Hematopoietic multipotent progenitor cell treated with erythropoietin and hydrocortisone succinate and interleukin-3 and kit ligand, for 4 days (in vitro differentiated cells): ENCODE results near the gene ADCYAP1R1.

Experiments
- DNase-seq: peaks from one replicate; pipeline ENCODE4 v3.0.0-alpha.2; 2015

Gene ADCYAP1R1

DNA sequence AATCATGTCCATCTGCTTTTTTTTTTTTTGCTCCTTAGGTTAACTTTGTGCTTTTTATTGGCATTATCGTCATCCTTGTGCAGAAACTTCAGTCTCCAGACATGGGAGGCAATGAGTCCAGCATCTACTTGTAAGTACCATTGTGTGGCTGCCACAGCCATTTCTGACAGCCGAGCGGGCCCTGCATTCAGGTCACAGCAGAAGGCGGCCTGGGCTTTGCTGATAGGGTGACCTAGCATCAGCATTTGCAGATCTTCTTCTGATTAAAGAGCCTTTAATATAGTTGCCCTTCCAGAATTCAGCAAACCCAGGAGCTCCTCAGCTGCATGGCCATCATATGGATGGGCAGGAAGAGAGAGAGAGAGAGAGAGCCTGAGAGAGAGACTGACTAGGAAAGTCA lies 40.5 kb downstream of the ADCYAP1R1 start:
- no peak for DNase-seq

DNA sequence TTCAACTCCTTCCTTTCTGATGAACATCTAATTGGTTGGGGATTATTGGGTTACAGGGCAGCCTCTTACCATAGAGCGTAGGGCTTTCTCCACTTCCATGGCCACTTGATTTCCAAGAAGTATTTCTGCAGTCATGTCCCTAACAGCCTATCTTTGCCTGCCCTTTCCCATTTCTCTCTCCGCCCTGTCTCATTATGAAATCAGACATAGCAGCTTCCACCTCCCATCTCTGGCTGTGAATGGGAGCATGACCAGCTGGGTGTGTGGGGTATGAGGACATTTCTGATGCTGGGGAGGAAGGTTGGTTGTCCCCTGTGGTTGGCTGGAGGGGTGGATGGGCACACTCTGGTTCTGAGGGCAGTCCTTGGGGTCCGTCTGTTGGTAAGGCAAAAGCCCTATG lies 41.2 kb downstream of the ADCYAP1R1 start:
- DNase-seq: no peak

DNA sequence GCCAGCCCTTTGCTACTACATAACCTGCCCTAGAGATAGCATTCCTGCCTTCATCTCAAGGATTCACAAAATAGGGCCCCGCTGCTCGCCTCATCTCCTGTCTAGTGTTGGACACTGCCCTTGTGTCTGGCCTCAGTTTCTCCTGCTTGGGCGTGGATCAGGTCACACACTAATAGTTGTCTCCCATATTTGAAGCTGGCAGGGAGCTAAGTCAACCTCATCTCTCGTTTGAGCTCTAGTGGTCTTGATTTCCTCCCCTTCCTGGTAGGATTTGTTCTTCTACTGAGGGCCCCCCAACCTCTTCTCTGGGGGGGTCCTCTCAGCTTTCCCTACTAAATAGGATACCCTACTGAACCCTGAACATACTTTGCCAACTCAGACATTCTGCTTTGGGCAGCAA lies 42.2 kb downstream of the ADCYAP1R1 start:
- no peak for DNase-seq

DNA sequence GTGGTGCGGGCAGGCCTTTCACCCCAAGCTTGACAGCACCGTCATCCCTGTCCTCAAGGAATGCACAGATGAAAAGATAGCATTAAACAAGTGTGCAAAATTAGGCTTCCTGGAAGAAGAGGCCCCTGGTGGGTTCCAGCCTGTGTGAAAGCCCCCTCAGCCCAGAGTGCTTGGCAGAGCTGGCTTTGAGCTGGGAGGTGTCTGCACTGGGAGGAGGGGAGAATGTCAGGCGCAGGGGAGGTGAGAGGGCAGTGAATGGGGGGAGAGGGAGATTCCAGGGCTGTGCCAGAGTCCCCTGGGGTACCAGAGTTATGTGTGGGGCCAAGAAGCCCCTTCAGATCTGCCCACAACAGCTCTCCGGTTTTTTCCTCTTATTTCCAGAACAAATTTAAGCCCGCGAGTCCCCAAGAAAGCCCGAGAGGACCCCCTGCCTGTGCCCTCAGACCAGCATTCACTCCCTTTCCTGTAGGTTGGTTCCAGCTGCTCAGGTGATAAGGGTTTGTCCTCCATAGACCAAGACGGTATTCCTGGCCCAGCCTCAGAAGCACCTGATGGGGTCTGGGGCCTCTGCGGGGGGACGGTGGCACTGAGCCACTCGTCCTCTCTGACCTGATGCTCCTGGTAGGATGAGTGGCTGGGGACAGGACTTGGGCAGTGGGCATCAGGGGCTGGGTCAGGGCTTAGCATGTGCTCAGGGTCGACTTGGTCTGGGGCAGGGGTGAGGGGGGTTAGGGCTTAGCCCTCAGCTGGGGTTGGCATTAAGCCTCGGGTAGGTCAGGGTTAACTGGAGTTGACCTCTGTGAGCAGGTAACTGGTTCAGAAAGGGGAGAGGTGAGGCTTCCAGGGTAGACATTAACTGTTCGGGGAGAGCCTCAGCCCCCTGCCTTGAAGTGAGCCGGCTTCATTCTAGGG lies 43.4 kb downstream of the ADCYAP1R1 start:
- no peak for DNase-seq

DNA sequence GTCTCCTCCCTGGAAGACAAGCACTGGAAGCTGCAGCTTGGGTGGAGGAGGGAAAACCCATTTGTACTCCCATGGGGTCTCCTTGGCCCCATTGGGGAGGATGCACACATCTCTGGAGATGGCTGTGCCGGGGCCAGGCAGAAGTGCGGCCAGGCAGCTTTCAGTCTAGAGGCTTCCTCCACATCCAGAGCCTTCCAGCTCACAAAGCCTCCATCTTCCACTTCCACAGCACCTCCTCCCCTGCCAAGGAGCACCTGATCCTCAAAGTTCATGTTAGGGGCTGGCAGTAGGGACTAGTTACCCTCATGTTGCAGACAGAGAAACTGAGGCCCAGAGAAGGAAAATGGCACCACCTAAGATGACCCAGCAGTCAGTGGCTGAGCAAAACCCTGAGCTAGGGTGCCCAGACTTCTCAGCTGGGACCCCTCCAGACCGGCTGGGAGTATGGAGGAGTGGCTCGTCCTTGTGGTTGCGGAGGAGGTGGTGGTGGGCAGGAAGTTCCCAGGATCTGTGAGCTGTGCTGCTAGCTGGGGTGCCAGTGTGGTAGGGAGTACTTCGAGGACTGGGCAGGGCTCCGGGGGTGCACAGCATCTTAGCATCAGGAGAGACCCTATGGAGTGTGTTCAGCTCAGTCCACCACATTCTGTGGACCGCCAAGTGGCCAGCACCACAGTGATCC lies 44.2 kb downstream of the ADCYAP1R1 start:
- no peak for DNase-seq

DNA sequence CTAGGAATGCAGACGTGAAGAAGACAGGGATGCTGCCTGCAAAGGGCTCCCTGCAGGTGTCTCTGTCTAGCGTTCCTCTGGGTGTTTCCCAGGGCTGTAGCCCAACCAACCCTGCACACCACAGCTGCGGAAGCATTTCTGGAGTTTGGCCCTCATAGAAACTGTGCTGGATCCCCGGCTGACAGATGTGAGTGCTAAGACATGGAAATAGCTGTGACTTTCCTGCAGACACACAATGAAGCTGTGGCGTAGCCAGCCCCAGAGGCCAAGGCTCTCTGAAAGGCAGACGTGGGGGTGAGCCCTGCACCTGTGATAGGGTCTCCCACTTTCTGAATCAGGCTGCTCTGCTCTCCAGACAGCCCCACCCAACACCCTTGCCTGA lies 44.8 kb downstream of the ADCYAP1R1 start:
- DNase-seq: no peak

DNA sequence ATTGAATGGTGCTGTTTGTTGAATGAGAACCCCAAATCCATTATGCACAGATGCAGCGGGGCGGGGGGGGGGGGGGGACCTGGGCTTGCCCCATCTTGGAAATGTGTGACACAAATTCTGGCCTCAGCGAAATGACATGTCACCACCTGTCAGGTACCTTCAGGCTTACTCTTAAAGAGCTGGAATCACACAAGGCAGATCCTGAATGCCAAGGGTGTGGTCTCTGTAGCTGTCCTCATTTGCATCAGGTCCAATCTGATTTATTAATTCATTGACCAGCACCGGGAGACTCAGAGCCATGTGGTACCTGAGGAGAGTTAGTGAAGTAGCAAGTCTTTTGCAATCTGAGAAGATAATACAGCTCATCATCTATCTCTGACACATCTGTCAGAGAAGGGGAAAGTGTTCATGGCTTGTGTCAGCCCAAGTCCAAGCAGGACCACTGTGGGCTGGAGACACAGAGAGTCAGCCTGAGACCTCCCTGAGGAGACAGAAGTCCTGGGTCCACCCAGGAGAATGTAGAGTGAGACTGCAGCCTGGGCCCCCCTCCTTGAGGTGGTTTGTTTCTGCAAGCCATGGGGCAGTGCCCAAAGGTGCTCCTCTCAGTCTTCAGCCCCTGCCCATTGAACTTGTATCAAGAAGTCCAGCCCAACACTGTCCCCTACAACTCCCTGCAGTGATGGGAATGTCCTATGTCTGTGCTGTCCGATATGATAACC lies 46.7 kb downstream of the ADCYAP1R1 start:
- DNase-seq: no peak

DNA sequence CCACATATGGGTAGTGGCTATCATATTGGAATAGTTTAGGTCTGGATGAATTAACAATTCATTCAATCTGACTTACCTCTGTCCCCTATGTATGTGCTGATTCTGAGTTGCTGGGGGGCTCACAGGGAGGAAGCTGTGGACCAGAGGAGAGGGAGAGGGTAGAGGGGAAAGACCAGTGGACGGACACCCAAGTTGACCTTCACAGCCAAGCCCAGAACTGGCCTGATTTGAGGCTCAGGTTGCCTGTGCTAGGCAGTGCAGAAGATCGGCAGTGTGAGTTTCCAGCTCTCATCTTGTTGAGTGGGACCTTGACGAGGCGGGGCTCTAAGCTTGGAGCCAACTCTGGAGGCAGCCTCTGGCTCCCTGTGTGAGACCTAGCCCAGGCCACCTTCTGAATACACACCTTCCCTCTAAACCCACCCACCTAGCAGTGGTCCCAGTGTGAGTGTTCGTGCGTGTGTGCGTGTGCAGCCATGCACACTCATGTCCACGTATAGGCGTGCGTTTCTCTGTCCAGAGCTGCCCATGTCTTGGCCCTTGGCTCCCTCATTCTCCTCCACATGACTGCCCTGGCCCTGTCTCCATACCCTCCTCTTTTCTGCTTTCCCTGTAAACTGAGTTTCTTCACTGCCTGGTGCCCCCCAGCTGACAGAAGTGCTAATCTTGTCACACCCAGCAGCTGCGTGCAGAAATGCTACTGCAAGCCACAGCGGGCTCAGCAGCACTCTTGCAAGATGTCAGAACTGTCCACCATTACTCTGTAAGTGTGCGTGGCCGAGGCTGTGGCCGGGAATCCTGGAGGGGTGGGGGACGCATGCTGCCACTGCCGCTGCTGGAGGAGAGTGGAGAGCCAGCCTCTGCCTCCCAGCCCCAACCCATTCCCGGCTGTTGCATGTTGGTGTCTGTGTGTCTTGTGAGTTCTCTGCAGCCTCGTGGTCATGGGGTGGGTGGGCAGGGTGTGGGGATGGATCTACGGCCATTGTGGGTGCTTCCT lies 47.6 kb downstream of the ADCYAP1R1 start:
- no peak for DNase-seq

DNA sequence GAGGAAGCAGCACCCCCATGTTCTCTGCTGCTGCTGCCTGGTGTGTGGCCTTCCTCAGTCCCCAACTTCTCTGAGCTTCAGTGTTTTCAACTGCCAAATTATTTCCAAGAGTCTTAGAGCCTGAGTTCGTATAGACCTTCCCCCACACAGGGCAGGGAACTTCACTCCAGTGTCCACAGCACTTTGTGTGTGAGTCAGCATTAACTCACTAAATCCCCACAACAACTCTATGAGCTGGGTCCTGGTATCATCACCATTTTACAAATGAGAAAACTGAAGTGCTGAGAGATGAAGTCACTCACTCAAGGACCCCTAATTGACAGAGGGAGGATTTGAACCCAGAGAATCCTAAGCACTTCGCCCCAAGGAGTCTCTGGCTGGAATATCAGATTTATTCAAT lies 48.3 kb downstream of the ADCYAP1R1 start:
- no peak for DNase-seq

DNA sequence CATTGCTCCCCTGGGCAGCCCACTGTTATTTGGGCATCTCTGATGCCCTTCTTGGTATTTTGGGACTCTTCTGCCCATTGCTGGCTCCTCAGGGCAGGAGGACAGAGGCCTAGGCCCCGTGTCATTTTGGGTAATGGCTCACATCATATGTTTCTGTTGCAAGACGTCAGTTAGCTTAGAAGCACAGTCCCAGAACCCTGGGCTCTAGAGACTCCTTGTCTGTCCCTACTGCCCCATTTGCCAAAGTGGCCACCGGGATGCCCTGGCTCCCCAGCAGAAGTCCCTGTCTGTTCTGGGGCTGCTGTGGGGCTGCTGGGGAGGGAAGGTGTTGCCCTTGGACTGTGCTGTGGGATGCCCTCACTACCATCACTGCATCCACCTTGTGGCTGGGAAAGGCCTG lies 48.8 kb downstream of the ADCYAP1R1 start:
- DNase-seq: no peak

DNA sequence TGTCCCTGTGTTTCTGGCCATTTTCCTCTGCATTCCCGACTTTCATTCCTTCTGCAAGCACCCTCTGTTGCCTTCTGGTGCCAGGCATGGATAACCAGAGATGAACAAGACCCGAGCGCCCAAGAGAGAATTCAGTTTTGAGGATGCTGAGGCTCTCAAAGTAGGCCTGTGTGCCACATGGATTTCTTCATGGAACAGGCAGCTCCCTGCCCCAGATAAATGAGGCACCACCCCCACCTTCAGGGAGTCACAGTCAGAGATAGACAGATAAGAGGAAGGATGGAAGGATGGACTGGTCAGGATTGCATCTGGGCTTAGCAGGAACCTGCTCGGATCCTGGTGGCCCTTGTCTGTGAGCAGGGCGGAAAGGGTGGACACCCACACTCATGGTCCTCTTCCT lies 49.4 kb downstream of the ADCYAP1R1 start:
- DNase-seq: no peak

DNA sequence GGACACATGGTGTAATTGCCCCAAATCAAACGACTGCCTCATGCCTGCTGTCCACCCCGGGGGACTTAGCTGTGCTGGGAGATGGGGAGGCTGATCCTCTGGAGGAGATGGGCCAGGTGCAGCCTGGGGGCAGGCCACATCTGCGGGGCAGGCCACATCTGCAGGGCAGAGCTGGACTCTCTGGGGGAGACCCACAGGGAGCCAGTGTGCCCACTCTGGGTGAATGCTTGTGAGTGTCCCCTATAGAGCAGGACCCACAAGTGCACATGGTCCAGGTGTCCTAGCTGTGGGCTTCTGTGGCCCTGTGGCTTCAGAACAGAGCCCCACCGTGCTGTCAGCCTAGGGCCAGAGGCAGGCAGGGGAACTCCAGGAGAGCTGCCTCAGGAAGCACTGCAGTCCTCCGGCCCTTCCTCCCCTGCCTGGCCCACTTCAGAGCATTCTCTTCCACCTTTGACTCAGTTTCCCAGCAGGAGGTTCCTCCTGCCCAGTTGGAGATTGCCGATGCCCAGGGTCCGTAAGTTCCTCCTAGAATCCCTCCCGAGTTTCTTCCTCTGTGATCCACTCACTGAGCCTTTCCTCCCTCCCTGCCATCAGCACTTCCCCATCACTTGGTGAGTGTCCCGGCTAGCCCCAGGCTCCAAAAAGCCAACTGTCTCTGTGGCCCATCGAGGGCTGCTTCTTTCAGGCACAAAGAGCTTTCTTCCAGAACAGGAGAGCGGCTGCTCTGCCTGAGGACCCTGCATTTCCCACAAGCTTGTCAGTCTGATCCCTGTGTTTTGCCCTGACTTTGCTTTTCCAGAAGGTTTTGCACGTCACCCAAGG lies 50.3 kb downstream of the ADCYAP1R1 start:
- no peak for DNase-seq

DNA sequence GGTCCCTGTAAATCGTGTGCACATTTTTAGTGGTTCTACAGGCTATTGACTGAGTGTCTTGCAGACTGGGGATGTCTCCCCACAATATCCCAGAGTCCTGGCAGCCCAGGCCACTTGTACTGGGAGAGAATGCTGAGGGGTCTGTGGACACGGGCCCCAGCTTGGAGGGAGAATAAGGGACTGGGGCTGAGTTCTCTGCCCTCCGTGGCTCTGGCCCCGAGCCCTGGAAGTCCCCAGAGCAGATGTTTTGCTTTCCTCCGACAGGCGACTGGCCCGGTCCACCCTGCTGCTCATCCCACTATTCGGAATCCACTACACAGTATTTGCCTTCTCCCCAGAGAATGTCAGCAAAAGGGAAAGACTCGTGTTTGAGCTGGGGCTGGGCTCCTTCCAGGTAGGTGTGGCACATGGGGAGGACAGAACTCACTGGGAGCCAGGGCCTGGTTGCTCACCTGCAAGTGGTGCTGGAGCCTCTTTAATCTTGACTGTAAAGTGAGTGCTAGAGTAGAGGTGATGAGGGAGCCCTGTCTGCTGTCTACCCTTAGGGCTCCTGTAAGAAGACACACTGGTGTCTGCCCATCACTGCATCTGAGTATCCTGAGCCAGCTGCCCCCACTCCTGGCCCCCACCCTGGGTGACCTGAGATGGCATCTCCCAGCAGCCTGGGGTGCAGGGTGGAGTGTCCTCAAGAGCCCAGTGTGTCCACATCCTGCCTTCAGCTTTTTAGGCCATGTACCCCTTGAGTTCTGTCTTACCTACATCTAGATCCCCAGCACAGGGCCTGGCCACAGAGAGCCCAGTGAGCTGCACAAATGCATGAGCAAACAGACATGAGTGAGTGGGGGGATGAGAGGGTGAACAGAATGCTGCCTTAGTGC lies 51.1 kb downstream of the ADCYAP1R1 start:
- DNase-seq: no peak

DNA sequence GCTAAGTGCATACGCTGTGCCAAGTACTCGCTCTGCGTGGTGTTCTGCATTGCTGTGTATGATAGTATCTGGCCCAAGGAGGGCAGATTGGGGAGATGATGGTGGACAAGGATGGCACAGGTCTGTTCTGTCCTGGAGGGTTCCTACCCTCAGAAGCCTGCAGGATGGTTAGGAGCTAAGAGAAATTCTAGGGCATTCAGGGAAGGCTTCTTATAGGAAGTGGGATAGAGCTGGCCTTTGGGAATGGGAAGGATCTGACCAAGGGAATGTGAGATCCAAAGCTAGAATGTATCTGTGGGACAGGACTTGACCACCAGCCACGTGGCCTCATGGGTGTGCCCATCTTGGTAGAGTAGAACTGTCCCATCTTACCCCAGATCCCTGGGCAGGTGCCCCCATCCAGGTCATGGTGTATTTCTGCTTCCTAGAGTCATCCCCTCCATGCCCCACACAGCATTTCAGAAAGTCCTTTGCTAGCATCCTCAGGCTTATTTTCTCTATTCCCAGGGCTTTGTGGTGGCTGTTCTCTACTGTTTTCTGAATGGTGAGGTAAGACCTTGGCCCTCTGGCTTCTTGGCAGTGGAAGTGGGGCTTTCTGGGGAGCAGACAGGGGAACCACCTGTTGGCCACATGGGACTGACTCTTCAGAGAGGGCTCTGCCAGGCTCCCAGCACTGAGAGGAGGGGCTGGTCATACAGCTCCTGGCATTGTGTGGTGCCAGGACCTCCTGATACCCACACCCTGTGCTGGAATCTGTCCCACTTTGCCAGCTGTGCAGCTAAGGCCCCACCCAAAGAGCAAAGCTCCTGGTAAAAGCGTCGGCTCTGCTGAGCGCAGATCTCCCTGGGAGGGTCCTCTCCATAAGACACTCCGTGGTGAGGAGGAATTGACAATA lies 52.5 kb downstream of the ADCYAP1R1 start:
- no peak for DNase-seq

DNA sequence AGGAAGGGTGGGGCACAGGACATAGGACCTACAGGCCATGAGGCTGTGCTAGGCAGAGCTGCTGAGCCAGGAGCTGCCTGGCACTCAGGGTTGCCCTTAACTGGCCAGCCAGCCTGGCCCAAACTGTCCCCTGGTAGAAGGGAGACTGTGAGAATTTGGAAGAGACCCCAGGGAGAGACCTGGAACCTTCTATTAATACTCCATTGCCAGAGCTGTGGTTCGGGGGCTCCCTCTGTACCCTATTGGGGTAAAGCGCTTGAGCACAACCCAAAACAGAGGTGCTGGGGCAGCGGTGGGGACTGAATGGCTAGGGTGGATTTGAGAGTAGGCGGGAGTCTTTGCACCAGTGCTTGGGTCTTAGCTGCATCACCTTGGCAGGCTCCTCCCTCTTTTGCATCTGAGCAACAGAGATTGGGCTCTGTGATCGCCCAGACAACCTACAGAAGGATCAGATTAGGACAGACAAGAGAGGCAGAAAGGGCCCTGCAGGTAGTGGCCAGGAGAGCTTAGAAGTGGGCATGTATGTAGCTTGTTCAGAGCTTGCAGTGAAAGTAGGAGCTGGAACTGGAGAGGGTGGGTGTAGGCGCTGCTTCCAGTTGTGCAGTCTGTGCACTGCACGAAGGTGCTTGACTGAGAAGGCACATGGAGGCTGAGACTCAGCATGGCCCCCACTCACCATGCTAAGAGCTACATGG lies 53.3 kb downstream of the ADCYAP1R1 start:
- DNase-seq: no peak

DNA sequence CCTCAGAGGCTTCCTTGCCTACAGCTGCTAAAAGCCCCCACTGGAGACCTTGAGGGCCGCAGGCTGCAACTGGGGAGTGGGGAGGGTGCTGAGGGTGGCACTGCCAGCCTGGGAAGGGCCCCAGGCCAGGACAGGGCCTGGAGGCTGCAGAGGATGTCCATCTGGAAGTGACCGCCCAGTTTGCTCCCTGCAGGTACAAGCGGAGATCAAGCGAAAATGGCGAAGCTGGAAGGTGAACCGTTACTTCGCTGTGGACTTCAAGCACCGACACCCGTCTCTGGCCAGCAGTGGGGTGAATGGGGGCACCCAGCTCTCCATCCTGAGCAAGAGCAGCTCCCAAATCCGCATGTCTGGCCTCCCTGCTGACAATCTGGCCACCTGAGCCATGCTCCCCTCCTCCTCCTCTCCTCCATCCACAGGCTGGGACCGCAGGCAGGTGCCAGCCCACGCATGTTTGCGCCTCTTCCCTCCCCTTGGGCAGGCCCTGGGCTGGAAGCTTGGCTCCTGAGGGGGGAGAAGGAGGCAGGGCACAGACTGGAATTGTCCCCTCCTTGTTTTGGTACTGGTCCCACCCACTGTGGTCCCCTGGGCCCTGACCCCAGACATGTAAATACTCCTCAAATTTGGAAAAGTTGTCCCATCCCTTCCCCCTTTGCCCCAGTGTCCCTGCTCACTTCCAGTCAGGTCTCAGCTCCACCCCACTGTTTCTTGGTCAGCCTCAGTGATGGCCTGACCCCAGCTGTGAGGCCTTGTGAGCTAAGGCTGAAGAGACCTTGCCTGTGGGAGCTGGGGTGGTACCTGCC lies 54.4 kb downstream of the ADCYAP1R1 start:
- DNase-seq: no peak

DNA sequence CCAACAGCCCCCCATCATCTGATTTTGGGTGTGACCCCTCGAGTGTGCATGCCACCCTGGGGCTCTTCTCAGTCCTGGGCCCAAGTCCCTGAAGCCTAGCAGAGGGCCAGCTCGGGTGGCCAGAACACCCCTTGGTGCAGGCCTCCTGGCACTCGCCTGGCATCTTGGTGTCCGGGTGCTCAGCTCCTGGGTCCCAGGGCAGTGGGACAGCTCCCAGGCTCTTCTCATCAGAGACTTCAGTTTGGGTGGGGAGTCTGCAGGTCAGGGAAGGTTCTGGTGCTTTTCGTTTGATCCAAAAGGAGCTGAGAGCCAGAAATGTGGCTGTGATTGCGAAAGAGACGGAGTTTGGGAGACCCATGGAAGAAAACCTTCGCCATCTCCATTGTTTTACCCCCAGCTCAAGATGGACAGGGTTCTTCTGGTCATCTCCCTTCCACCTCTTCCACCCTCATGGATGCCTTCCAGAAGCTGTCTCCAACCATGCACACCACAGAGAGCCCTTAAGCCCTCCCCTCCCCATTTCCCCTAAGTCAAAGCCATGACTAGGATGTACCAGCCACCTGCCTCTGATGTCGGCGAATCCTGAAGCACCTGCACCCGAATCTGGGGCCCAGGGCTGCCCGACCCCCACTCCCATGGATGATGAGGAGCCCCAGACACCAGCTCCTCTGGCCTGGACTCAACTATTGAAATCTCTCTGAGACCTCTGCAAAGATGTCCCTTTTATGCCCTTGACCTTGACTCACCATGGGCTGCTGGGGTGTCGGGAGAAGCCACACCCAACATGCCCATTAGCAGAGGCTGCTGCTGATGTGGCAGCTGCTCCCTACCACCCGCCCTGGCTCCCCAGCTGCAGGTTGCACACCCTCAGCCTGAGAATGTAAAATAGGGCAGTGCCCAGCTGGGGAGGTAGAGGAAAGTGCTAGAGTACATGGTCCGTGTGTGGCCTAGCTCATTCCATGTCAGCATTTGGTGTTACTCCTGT lies 55.3 kb downstream of the ADCYAP1R1 start:
- no peak for DNase-seq
